Gastrocnemius medialis (tissue), 4 donors: ENCODE results near the gene PRKCA.

Source experiments
- POLR2A ChIP-seq, 2 donors: fragments of 450-650 bp; IDR thresholded peaks; one replicate each; pipeline ENCODE4 v1.6.1; 2017; ENCODE audit warnings: antibody characterized with exemption in 2 of 2, mild to moderate bottlenecking in 2 of 2, moderate library complexity in 2 of 2
- TF ChIP-seq, protein P1 (sequence below), 5 experiments: fragments of 450-650 bp in 3 of 5; fragments of 200-600 bp in 2 of 5; sonication (generic) in 2 of 5; IDR thresholded peaks in 4 of 5; conservative IDR thresholded peaks in 1 of 5; 1 replicate in 4 of 5; 2 replicates in 1 of 5; pipeline ENCODE4 v1.5.1; 2016 to 2019; ENCODE audit warnings: antibody characterized with exemption in 5 of 5, mild to moderate bottlenecking in 3 of 5, moderate library complexity in 3 of 5

DNA sequence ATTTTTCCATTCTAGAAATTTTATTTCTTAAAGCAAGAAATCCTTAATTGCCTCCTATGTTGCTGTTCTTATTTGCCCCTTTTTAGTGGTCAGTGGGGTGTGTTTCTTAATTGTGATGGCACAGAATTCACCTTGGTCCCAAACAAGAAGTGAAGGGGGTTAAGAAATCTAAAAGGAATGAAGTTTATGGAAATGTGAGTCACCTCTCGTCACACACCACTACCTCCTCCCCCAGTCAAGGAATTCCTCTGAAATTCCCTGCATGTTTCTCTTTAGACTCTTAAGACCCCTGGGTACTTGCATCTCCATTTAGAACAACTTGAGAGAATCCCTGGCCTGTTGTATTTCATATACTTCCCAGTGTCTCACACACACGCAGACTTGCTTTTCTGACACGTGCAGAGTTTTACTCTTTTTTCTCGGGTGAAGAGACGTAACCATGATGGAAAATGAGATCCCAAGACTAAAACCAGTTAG is 247.4 kb downstream of the PRKCA start:
- TF ChIP-seq, protein P1, sequence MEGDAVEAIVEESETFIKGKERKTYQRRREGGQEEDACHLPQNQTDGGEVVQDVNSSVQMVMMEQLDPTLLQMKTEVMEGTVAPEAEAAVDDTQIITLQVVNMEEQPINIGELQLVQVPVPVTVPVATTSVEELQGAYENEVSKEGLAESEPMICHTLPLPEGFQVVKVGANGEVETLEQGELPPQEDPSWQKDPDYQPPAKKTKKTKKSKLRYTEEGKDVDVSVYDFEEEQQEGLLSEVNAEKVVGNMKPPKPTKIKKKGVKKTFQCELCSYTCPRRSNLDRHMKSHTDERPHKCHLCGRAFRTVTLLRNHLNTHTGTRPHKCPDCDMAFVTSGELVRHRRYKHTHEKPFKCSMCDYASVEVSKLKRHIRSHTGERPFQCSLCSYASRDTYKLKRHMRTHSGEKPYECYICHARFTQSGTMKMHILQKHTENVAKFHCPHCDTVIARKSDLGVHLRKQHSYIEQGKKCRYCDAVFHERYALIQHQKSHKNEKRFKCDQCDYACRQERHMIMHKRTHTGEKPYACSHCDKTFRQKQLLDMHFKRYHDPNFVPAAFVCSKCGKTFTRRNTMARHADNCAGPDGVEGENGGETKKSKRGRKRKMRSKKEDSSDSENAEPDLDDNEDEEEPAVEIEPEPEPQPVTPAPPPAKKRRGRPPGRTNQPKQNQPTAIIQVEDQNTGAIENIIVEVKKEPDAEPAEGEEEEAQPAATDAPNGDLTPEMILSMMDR (IDR thresholded peaks at IDR 0.05 in 4 of 5, conservative IDR thresholded peaks at IDR 0.05 in 1 of 5), result no peak
- TF ChIP-seq POLR2A (IDR thresholded peaks at IDR 0.05), result no peak
